ENCODE results near the gene GPR108. TPM values are rescaled to one million over a fixed set of nuclear protein-coding genes. Genes with fewer than 3 reads are reported as not detected.

GPR108 gene
- polyA plus RNA-seq, 1 donor, result 56.4 TPM

- DNase-seq, result peak; percentile 80 to 90
- peaks cover 2% of the 10 kb centered on the region for H3K9me3 ChIP-seq (ENCODE audit: control insufficient read depth, low read depth, low read length)
- H3K27ac ChIP-seq (ENCODE audit: low read length), result peak overlapping the region; percentile 87
- H3K4me3 ChIP-seq (ENCODE audit: low read length), result peak overlapping the region; percentile 57
- WGBS (ENCODE audit: insufficient coverage, low lambda C conversion rate), result no CpG with 5 or more reads among the region's 27 CpGs
- H3K27me3 ChIP-seq (ENCODE audit: control insufficient read depth, insufficient read depth, low read length), result no peaks in the 10 kb centered on the region
- peaks cover 24% of the 10 kb centered on the region for H3K36me3 ChIP-seq (ENCODE audit: control insufficient read depth, insufficient read depth, low read length)
- H3K4me1 ChIP-seq (ENCODE audit: control insufficient read depth, insufficient read depth, low read length), result peaks cover 21% of the 10 kb centered on the region
Measured at GRCh38 chr19:6730153-6730804, 7.1 kb downstream of the GPR108 start.

- H3K4me1 ChIP-seq (ENCODE audit: control insufficient read depth, insufficient read depth, low read length), result peaks cover 28% of the 10 kb centered on the region
- peak overlapping the region; percentile 87 for H3K27ac ChIP-seq (ENCODE audit: low read length)
- DNase-seq, result no peak
- H3K36me3 ChIP-seq (ENCODE audit: control insufficient read depth, insufficient read depth, low read length), result peaks cover 24% of the 10 kb centered on the region
- no CpG with 5 or more reads among the region's 23 CpGs for WGBS (ENCODE audit: insufficient coverage, low lambda C conversion rate)
- peak overlapping the region; percentile 57 for H3K4me3 ChIP-seq (ENCODE audit: low read length)
- H3K27me3 ChIP-seq (ENCODE audit: control insufficient read depth, insufficient read depth, low read length), result no peaks in the 10 kb centered on the region
- H3K9me3 ChIP-seq (ENCODE audit: control insufficient read depth, low read depth, low read length), result peaks cover 2% of the 10 kb centered on the region
Measured at GRCh38 chr19:6729573-6730152, 7.7 kb downstream of the GPR108 start.

GRCh38 chr19:6728346-6728745, 9.0 kb downstream of the GPR108 start:
- H3K4me1 ChIP-seq (ENCODE audit: control insufficient read depth, insufficient read depth, low read length), result peaks cover 25% of the 10 kb centered on the region
- WGBS (ENCODE audit: insufficient coverage, low lambda C conversion rate), result 63% methylated on average over 4 of the region's 8 CpGs
- no peak for DNase-seq
- no peak overlapping the region for H3K27ac ChIP-seq (ENCODE audit: low read length)
- H3K9me3 ChIP-seq (ENCODE audit: control insufficient read depth, low read depth, low read length), result peaks cover 2% of the 10 kb centered on the region
- H3K36me3 ChIP-seq (ENCODE audit: control insufficient read depth, insufficient read depth, low read length), result peaks cover 18% of the 10 kb centered on the region
- H3K27me3 ChIP-seq (ENCODE audit: control insufficient read depth, insufficient read depth, low read length), result no peaks in the 10 kb centered on the region
- H3K4me3 ChIP-seq (ENCODE audit: low read length), result no peak overlapping the region

- 0% methylated on average over 1 of the region's 16 CpGs for WGBS (ENCODE audit: insufficient coverage, low lambda C conversion rate)
- H3K27ac ChIP-seq (ENCODE audit: low read length), result peak overlapping the region; percentile 16
Measured at GRCh38 chr19:6725513-6726231, 11.7 kb downstream of the GPR108 start.

GRCh38 chr19:6724631-6725492, 12.5 kb downstream of the GPR108 start:
- H3K4me3 ChIP-seq (ENCODE audit: low read length), result no peak overlapping the region
- H3K27ac ChIP-seq (ENCODE audit: low read length), result peak overlapping the region; percentile 16
- no peaks in the 10 kb centered on the region for H3K36me3 ChIP-seq (ENCODE audit: control insufficient read depth, insufficient read depth, low read length)
- H3K9me3 ChIP-seq (ENCODE audit: control insufficient read depth, low read depth, low read length), result peaks cover 2% of the 10 kb centered on the region
- no peak for DNase-seq
- H3K27me3 ChIP-seq (ENCODE audit: control insufficient read depth, insufficient read depth, low read length), result no peaks in the 10 kb centered on the region
- peaks cover 49% of the 10 kb centered on the region for H3K4me1 ChIP-seq (ENCODE audit: control insufficient read depth, insufficient read depth, low read length)
- WGBS (ENCODE audit: insufficient coverage, low lambda C conversion rate), result 78% methylated on average over 6 of the region's 15 CpGs

More at GRCh38 chr19:6725513-6726231, 11.7 kb downstream of the GPR108 start:
- peaks cover 43% of the 10 kb centered on the region for H3K4me1 ChIP-seq (ENCODE audit: control insufficient read depth, insufficient read depth, low read length)
- no peaks in the 10 kb centered on the region for H3K27me3 ChIP-seq (ENCODE audit: control insufficient read depth, insufficient read depth, low read length)
- H3K4me3 ChIP-seq (ENCODE audit: low read length), result no peak overlapping the region
- peak in 1 of 2 donors; percentile 46 for DNase-seq
- peaks cover 2% of the 10 kb centered on the region for H3K9me3 ChIP-seq (ENCODE audit: control insufficient read depth, low read depth, low read length)
- H3K36me3 ChIP-seq (ENCODE audit: control insufficient read depth, insufficient read depth, low read length), result no peaks in the 10 kb centered on the region

GRCh38 chr19:6723738-6724137, 13.6 kb downstream of the GPR108 start:
- H3K36me3 ChIP-seq (ENCODE audit: control insufficient read depth, insufficient read depth, low read length), result no peaks in the 10 kb centered on the region
- H3K27me3 ChIP-seq (ENCODE audit: control insufficient read depth, insufficient read depth, low read length), result no peaks in the 10 kb centered on the region
- H3K4me3 ChIP-seq (ENCODE audit: low read length), result no peak overlapping the region
- peaks cover 2% of the 10 kb centered on the region for H3K9me3 ChIP-seq (ENCODE audit: control insufficient read depth, low read depth, low read length)
- H3K4me1 ChIP-seq (ENCODE audit: control insufficient read depth, insufficient read depth, low read length), result peaks cover 43% of the 10 kb centered on the region
- DNase-seq, result no peak
- no peak overlapping the region for H3K27ac ChIP-seq (ENCODE audit: low read length)
- WGBS (ENCODE audit: insufficient coverage, low lambda C conversion rate), result no CpG with 5 or more reads among the region's 5 CpGs

- H3K27me3 ChIP-seq (ENCODE audit: control insufficient read depth, insufficient read depth, low read length), result no peaks in the 10 kb centered on the region
- H3K4me1 ChIP-seq (ENCODE audit: control insufficient read depth, insufficient read depth, low read length), result peaks cover 43% of the 10 kb centered on the region
- WGBS (ENCODE audit: insufficient coverage, low lambda C conversion rate), result no CpG with 5 or more reads among the region's 13 CpGs
- DNase-seq, result peak in 1 of 2 donors; percentile 64
- peaks cover 2% of the 10 kb centered on the region for H3K9me3 ChIP-seq (ENCODE audit: control insufficient read depth, low read depth, low read length)
- H3K36me3 ChIP-seq (ENCODE audit: control insufficient read depth, insufficient read depth, low read length), result no peaks in the 10 kb centered on the region
- no peak overlapping the region for H3K4me3 ChIP-seq (ENCODE audit: low read length)
- peak overlapping the region; percentile 45 for H3K27ac ChIP-seq (ENCODE audit: low read length)
Measured at GRCh38 chr19:6723108-6723618, 14.2 kb downstream of the GPR108 start.

GRCh38 chr19:6721773-6722172, 15.6 kb downstream of the GPR108 start:
- Histone ChIP-seq H3K36me3 (ENCODE audit: control insufficient read depth, insufficient read depth, low read length) (no peaks in the 10 kb centered on the region), H3K4me3 (ENCODE audit: low read length) (no peak overlapping the region), H3K27ac (ENCODE audit: low read length) (no peak overlapping the region), H3K27me3 (ENCODE audit: control insufficient read depth, insufficient read depth, low read length) (no peaks in the 10 kb centered on the region), H3K4me1 (ENCODE audit: control insufficient read depth, insufficient read depth, low read length) (peaks cover 43% of the 10 kb centered on the region), H3K9me3 (ENCODE audit: control insufficient read depth, low read depth, low read length) (no peaks in the 10 kb centered on the region)
- DNase-seq, result no peak
- 100% methylated on average over 1 of the region's 5 CpGs for whole genome bisulfite sequencing (ENCODE audit: insufficient coverage, low lambda C conversion rate)

- Histone ChIP-seq H3K27ac (ENCODE audit: low read length) (peak overlapping the region; percentile 30), H3K4me1 (ENCODE audit: control insufficient read depth, insufficient read depth, low read length) (peaks cover 42% of the 10 kb centered on the region)
Measured at GRCh38 chr19:6721138-6721474, 16.3 kb downstream of the GPR108 start.

More at GRCh38 chr19:6721138-6721474, 16.3 kb downstream of the GPR108 start:
- Histone ChIP-seq H3K27me3 (ENCODE audit: control insufficient read depth, insufficient read depth, low read length) (no peaks in the 10 kb centered on the region), H3K36me3 (ENCODE audit: control insufficient read depth, insufficient read depth, low read length) (no peaks in the 10 kb centered on the region), H3K9me3 (ENCODE audit: control insufficient read depth, low read depth, low read length) (no peaks in the 10 kb centered on the region), H3K4me3 (ENCODE audit: low read length) (no peak overlapping the region)
- DNase-seq, result no peak

Data from large intestine (tissue), 3 donors.